ENCODE measurements around the gene BPI. TPM values are rescaled to one million over a fixed set of nuclear protein-coding genes. Genes with fewer than 3 reads are reported as not detected.

The BPI gene
- total and polyA plus RNA-seq, 2 donors (not counting 1 experiment from before 2014, with no cell fraction given) = 0.10 to 0.44 TPM

- Histone ChIP-seq H3K4me1 (ENCODE audit: control insufficient read depth in 2 of 2, insufficient read depth in 2 of 2, low read length in 2 of 2) (no peaks in the 10 kb centered on the region), H3K27ac (ENCODE audit: low read length in 2 of 2) (no peak overlapping the region), H3K9ac (ENCODE audit: low read length) (no peak overlapping the region), H3K27me3 (replicated peaks in 1 of 4; ENCODE audit: control extremely low read depth in 1 of 4, control insufficient read depth in 3 of 4, insufficient read depth in 4 of 4, low read length in 3 of 4) (peaks cover 0 to 9% (median 0%) of the 10 kb centered on the region in 4 experiments), H3K4me3 (ENCODE audit: control extremely low read depth in 1 of 5, extremely low read depth in 1 of 5, insufficient read depth in 1 of 5, low read depth in 2 of 5, low read length in 4 of 5) (no peak overlapping the region), H3K4me2 (replicated peaks; ENCODE audit: low read depth, low read length, poor library complexity, severe bottlenecking) (no peak overlapping the region), H2AFZ (ENCODE audit: insufficient read depth, low read depth, low read length, poor library complexity, severe bottlenecking) (no peak overlapping the region), H3K79me2 (ENCODE audit: control insufficient read depth, insufficient read depth, low read length) (no peaks in the 10 kb centered on the region), H4K20me1 (ENCODE audit: control insufficient read depth, insufficient read depth, low read length, poor library complexity, severe bottlenecking) (no peaks in the 10 kb centered on the region), H3K36me3 (replicated peaks in 1 of 2; ENCODE audit: control extremely low read depth in 1 of 2, control insufficient read depth in 1 of 2, extremely low read depth in 1 of 2, insufficient read depth in 2 of 2, low read length in 1 of 2) (no peaks in the 10 kb centered on the region), H3K9me3 (ENCODE audit: control extremely low read depth in 1 of 3, control insufficient read depth in 2 of 3, insufficient read depth in 1 of 3, low read length in 2 of 3) (peaks cover 0 to 6% (median 2%) of the 10 kb centered on the region in 3 donors)
- intact Hi-C loops (cut with micrococcal nuclease) = no loop called here
- peaks cover 25% of the 10 kb centered on the region for H3K27me3 Mint-ChIP-seq
- H3K4me1 Mint-ChIP-seq = no peaks in the 10 kb centered on the region
- ATAC-seq (ENCODE audit: low read depth) = no peak
- POLR2A ChIA-PET = no interaction called here
- peak; percentile 15 for DNase-seq
- H3K27ac Mint-ChIP-seq = no peak overlapping the region
- H3K4me3 Mint-ChIP-seq = no peak overlapping the region
- CTCF ChIA-PET = interaction anchor here (1.0 to 1.2 kb wide), 2 partner anchors 8 to 23 kb away, joined by 3 read pairs; no protein-coding TSS in a partner anchor
- 0% methylated on average over 2 of the region's 5 CpGs for WGBS (ENCODE audit: insufficient coverage)
- H3K9me3 Mint-ChIP-seq (ENCODE audit: insufficient read depth) = peaks cover 10% of the 10 kb centered on the region
- TF ChIP-seq EZH2 (IDR thresholded peaks at IDR 0.05; ENCODE audit: borderline replicate concordance, insufficient read depth, low read depth, low read length, poor library complexity, severe bottlenecking) (no peak), CTCF (IDR thresholded peaks at IDR 0.05) (peak; percentile 32)
These were observed 18.1 kb downstream of the BPI start for GRCh38 chr20:38321959-38322598.

GRCh38 chr20:38324159-38324558 lies 20.2 kb downstream of the BPI start:
- ATAC-seq (ENCODE audit: low read depth) (no peak), DNase-seq (no peak)
- WGBS (ENCODE audit: insufficient coverage) = 94% methylated on average over 2 of the region's 3 CpGs
- no peaks in the 10 kb centered on the region for H4K20me1 ChIP-seq (ENCODE audit: control insufficient read depth, insufficient read depth, low read length, poor library complexity, severe bottlenecking)
- POLR2A ChIA-PET = no interaction called here
- TF ChIP-seq EZH2 (IDR thresholded peaks at IDR 0.05; ENCODE audit: borderline replicate concordance, insufficient read depth, low read depth, low read length, poor library complexity, severe bottlenecking) (no peak), CTCF (IDR thresholded peaks at IDR 0.05) (no peak)
- no peak overlapping the region for H3K27ac ChIP-seq (ENCODE audit: low read length in 2 of 2)
- intact Hi-C loops (cut with micrococcal nuclease) = no loop called here
- H3K79me2 ChIP-seq (ENCODE audit: control insufficient read depth, insufficient read depth, low read length) = no peaks in the 10 kb centered on the region
- H3K4me3 Mint-ChIP-seq = no peak overlapping the region
- H3K27me3 ChIP-seq (replicated peaks in 1 of 4; ENCODE audit: control extremely low read depth in 1 of 4, control insufficient read depth in 3 of 4, insufficient read depth in 4 of 4, low read length in 3 of 4) = peaks cover 0 to 9% (median 0%) of the 10 kb centered on the region in 4 experiments
- no peak overlapping the region for H3K9ac ChIP-seq (ENCODE audit: low read length)
- H3K4me1 ChIP-seq (ENCODE audit: control insufficient read depth in 2 of 2, insufficient read depth in 2 of 2, low read length in 2 of 2) = no peaks in the 10 kb centered on the region
- CTCF ChIA-PET = no interaction called here
- no peaks in the 10 kb centered on the region for H3K36me3 ChIP-seq (replicated peaks in 1 of 2; ENCODE audit: control extremely low read depth in 1 of 2, control insufficient read depth in 1 of 2, extremely low read depth in 1 of 2, insufficient read depth in 2 of 2, low read length in 1 of 2)
- H3K27me3 Mint-ChIP-seq = peaks cover 30% of the 10 kb centered on the region
- H3K9me3 ChIP-seq (ENCODE audit: control extremely low read depth in 1 of 3, control insufficient read depth in 2 of 3, insufficient read depth in 1 of 3, low read length in 2 of 3) = peaks cover 0 to 6% (median 2%) of the 10 kb centered on the region in 3 donors
- no peak overlapping the region for H3K4me2 ChIP-seq (replicated peaks; ENCODE audit: low read depth, low read length, poor library complexity, severe bottlenecking)
- no peak overlapping the region for H3K4me3 ChIP-seq (ENCODE audit: control extremely low read depth in 1 of 5, extremely low read depth in 1 of 5, insufficient read depth in 1 of 5, low read depth in 2 of 5, low read length in 4 of 5)
- H3K4me1 Mint-ChIP-seq = no peaks in the 10 kb centered on the region
- peaks cover 10% of the 10 kb centered on the region for H3K9me3 Mint-ChIP-seq (ENCODE audit: insufficient read depth)
- no peak overlapping the region for H2AFZ ChIP-seq (ENCODE audit: insufficient read depth, low read depth, low read length, poor library complexity, severe bottlenecking)
- H3K27ac Mint-ChIP-seq = no peak overlapping the region

All from B cell (primary cell).